ENCODE data around the gene LYZL2.
"Not testable (repeated sequence)": the region's sequence is repeated elsewhere in the genome, so short reads cannot be mapped to it uniquely, and the experiment has no call there.

LYZL2 gene

GRCh38 chr10:30625080-30625479 is 4.5 kb downstream of the LYZL2 start:
- Histone ChIP-seq H3K9me3 (ENCODE audit: control insufficient read depth, low read length) (no peaks in the 10 kb centered on the region), H3K27me3 (ENCODE audit: control insufficient read depth, insufficient read depth, low read length) (no peaks in the 10 kb centered on the region), H3K4me2 (ENCODE audit: low read length) (no peak overlapping the region), H3K27ac (no peak overlapping the region), H3K79me2 (no peaks in the 10 kb centered on the region), H3K36me3 (ENCODE audit: control insufficient read depth, insufficient read depth, low read length) (no peaks in the 10 kb centered on the region), H3K4me1 (no peaks in the 10 kb centered on the region), H3K4me3 (ENCODE audit: low read depth, low read length) (no peak overlapping the region), H2AFZ (no peak overlapping the region), H3K9ac (no peak overlapping the region)
- no peak for TF ChIP-seq CTCF (IDR thresholded peaks at IDR 0.05)

DNA sequence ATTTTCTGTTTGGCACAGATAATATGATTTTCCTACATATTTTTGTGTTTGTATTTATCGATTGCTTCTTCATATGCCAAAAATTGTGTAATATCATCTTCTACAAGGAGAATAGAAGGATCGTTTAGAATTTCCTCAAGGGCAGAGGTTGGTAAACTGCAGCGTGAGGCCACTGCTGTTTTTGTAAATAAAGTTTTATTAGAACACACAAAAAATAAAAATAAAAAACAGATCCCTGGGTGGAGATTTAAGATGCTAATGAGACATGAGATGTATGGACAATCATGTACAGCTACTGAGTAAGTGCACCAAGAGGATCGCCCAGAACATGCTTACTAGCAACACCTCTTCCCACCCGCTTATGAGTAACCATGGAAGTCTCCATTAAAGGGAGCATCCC is 9.6 kb downstream of the LYZL2 start:
- no peaks in the 10 kb centered on the region for H3K4me1 ChIP-seq
- TF ChIP-seq CTCF (IDR thresholded peaks at IDR 0.05): no peak

GRCh38 chr10:30617070-30617469 is 12.5 kb downstream of the LYZL2 start:
- Histone ChIP-seq H3K4me3 (ENCODE audit: low read depth, low read length) (no peak overlapping the region), H3K9ac (no peak overlapping the region), H3K27me3 (ENCODE audit: control insufficient read depth, insufficient read depth, low read length) (no peaks in the 10 kb centered on the region), H3K9me3 (ENCODE audit: control insufficient read depth, low read length) (no peaks in the 10 kb centered on the region), H3K4me2 (ENCODE audit: low read length) (no peak overlapping the region), H3K27ac (no peak overlapping the region), H3K36me3 (ENCODE audit: control insufficient read depth, insufficient read depth, low read length) (no peaks in the 10 kb centered on the region), H2AFZ (no peak overlapping the region), H3K79me2 (no peaks in the 10 kb centered on the region), H3K4me1 (no peaks in the 10 kb centered on the region)
- TF ChIP-seq CTCF (IDR thresholded peaks at IDR 0.05): no peak

More for the DNA sequence above, 9.6 kb downstream of the LYZL2 start:
- no peak overlapping the region for H3K4me2 ChIP-seq (ENCODE audit: low read length)
- H2AFZ ChIP-seq: no peak overlapping the region
- H3K9ac ChIP-seq: no peak overlapping the region
- H3K4me3 ChIP-seq (ENCODE audit: low read depth, low read length): no peak overlapping the region
- H3K9me3 ChIP-seq (ENCODE audit: control insufficient read depth, low read length): no peaks in the 10 kb centered on the region
- H3K79me2 ChIP-seq: no peaks in the 10 kb centered on the region
- H3K27me3 ChIP-seq (ENCODE audit: control insufficient read depth, insufficient read depth, low read length): no peaks in the 10 kb centered on the region
- no peak overlapping the region for H3K27ac ChIP-seq
- H3K36me3 ChIP-seq (ENCODE audit: control insufficient read depth, insufficient read depth, low read length): no peaks in the 10 kb centered on the region

DNA sequence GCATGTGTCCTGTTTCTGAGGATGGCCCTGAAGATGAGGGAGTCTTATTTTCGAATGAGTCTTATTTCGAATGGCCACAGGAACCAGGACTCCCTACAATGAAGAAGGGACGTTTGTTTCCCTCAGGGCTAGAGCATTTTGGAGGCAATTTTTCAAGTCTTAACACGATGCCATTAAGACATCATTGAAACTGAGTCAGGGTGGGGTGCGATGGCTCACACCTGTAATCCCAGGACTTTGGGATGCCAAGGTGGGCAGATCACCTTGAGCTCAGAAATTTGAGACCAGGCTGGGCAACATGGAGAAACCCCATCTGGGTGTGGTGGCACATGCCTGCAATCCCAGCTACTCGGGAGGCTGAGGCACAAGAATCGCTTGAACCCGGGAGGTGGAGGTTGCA is 18.5 kb downstream of the LYZL2 start:
- H3K27me3 ChIP-seq (ENCODE audit: control insufficient read depth, insufficient read depth, low read length); H2AFZ ChIP-seq; H3K36me3 ChIP-seq (ENCODE audit: control insufficient read depth, insufficient read depth, low read length); H3K4me2 ChIP-seq (ENCODE audit: low read length); H3K4me3 ChIP-seq (ENCODE audit: low read depth, low read length); H3K27ac ChIP-seq; H3K79me2 ChIP-seq; H3K9ac ChIP-seq; H3K9me3 ChIP-seq (ENCODE audit: control insufficient read depth, low read length); H3K4me1 ChIP-seq: not testable (repeated sequence)

- Histone ChIP-seq H3K9ac (no peak overlapping the region), H3K4me2 (ENCODE audit: low read length) (no peak overlapping the region), H3K4me1 (peaks cover 15% of the 10 kb centered on the region), H2AFZ (no peak overlapping the region), H3K36me3 (ENCODE audit: control insufficient read depth, insufficient read depth, low read length) (no peaks in the 10 kb centered on the region), H3K27ac (no peak overlapping the region), H3K79me2 (no peaks in the 10 kb centered on the region), H3K9me3 (ENCODE audit: control insufficient read depth, low read length) (no peaks in the 10 kb centered on the region), H3K27me3 (ENCODE audit: control insufficient read depth, insufficient read depth, low read length) (no peaks in the 10 kb centered on the region), H3K4me3 (ENCODE audit: low read depth, low read length) (no peak overlapping the region)
- no peak for TF ChIP-seq CTCF (IDR thresholded peaks at IDR 0.05)
Measured at GRCh38 chr10:30607814-30608213, 21.7 kb downstream of the LYZL2 start.

All from parathyroid adenoma (tissue), 2 donors.